SKM-1 (cell line): ENCODE data around the gene TMPRSS6.

ENCODE experiments used
- DNase-seq: peaks from one replicate; lab custom pipeline; 2025; ENCODE audit not compliant: unreplicated experiment; lab: John Stamatoyannopoulos, UW

Gene TMPRSS6

DNA sequence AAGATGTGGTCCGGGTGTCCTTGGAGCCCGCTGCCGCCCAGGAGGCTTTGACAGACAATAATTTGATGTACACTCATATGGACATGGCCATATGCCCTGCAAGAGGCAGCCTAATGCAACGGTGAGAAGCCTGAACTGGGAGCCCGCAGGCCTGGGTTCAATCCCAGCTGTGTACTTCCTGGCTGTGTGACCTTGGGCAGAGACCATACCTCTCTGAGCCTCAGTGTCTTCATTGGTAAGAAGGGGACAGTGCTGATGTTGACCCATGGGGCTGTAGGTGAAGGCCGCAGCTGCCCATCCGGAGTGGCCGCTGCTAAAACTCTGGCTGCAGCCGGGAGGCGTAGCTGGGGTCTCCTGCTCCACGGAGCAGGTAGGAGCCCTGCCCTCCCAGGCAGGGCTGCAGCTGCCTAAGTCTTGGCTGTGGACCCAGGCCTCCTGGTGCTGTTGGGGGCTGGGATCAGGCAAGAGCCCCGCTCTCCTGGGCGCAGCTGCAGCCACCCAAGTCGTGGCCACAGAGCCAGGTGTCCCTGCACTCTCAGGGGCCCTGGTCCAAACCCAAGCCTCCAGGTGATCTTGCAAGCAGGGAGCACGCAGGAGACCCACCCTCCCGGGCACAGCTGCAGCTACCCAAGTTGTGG, 31.3 kb upstream of the TMPRSS6 start:
- DNase-seq, result no peak

GRCh38 chr22:37139762-37140161, 30.2 kb upstream of the TMPRSS6 start:
- DNase-seq, result no peak

- DNase-seq, result no peak
These were observed 29.5 kb upstream of the TMPRSS6 start for GRCh38 chr22:37138849-37139561.

DNA sequence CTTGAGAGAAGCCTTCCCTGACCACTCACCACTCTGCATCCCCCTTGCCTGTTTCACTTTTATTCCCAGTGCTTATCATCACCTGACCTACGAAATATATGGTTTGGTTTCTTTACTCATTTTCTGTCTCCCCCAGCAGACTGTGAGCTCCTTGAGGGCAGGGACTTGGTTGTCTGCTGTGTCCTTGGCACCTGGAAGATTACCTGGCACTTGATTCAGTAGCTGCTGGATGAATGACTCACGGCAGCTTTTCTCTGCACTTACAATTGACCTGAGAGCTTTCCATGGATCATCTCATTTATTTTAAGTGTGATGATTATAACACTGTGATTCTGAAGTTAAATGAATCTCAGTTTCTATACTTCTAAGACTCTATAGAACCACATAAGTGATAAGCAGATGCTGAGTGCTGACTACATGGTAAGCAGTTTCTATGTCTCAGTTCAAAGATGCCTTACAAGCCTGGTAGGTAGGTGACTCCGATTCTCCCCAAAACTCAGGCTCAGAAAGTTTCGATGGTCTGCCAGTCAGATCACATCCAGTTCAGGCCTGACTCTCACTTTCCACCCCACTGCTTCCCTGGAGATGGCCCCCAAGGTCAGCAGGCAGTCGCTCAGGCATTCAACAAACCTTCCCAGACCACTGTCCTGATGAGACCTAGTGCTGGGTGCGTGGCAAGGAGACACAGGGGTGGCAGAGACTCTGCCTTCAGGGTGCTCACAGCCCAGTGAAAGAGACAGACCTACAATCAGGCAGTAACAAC, 28.6 kb upstream of the TMPRSS6 start:
- no peak for DNase-seq

GRCh38 chr22:37137131-37137530, 27.6 kb upstream of the TMPRSS6 start:
- no peak for DNase-seq

- no peak for DNase-seq
These were observed 25.5 kb upstream of the TMPRSS6 start for GRCh38 chr22:37135023-37135422.

DNA sequence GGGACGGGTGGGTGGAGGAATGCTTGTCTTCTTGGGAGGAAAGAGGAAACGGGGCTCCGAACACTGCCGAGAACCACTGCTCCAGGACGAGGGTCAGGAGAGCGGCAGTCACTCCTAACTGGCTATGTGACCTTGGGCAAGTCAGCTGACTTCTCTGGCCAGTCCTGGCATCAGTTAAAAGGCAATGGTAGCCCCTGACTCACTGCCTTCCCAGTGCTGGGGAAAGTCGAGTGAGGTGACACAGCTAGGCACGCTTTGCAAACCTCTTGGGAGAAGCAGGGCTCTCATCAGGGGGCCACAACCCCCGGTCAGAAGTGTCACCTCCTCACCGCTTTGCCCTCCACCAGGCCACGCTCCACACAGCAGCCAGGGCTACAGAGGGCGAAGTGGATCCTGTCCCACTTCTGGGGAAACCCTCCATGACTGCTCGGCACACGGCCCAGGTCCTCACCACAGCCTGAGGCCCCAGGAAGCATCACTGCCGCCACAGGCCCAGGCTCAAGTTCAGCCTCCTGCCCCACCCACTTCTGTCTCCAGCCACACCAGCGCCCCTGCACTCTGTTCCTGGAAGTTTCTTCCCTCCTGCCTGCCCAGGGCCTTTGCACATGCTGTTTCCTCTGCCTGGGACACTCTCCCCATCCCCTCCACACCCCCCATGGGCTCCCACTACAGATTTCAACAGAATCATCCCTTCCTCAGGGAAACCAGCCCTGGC, 23.9 kb upstream of the TMPRSS6 start:
- DNase-seq, result no peak

DNA sequence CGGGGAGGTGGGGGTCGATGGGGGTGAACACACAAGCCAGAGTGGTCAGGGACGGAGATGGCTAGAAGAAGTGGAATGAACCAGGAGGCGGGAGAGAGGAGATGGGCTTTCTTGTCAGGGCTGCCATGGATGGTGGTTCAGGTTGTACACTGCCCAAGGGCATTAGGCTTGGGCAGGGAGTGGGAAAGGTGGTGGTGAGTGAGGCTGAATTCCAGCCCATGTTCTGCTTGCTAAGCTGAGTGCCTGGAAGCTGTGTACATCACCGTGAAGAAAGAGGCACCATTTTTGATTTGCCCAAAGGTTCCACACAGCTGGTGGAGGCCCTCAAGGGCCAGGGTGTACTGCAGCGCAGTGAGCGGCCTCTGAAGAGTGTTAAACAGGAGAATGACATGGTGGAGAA, 23.3 kb upstream of the TMPRSS6 start:
- no peak for DNase-seq

DNA sequence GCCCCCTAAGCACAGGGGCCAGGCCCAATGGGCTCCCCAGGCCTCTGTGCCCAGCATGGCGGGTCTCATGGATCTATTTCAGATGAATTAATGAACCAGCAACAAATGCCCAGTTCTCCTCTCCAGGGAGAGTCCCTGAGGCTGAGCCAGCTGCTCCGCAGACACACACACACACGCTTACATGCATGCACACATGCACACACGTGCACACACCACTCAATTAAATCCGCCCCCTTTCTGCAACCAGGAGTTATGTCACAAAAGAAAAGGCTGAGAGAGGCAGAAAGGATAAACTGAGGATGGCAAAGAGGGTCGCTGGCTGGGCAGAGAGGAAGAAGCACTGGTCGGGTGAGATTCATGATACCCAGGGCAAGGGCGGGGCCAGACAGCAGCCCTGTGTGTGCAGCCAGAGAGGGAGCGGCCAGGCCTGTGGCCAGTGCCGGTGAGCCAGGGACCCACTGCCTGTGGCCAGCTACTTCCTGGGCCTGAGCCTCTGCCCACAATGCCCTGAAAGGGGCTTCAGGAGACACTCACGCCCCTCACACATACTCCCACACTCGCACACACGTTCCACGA, 20.4 kb upstream of the TMPRSS6 start:
- DNase-seq, result no peak

- DNase-seq, result no peak
These were observed 19.2 kb upstream of the TMPRSS6 start for GRCh38 chr22:37128555-37129281.

DNA sequence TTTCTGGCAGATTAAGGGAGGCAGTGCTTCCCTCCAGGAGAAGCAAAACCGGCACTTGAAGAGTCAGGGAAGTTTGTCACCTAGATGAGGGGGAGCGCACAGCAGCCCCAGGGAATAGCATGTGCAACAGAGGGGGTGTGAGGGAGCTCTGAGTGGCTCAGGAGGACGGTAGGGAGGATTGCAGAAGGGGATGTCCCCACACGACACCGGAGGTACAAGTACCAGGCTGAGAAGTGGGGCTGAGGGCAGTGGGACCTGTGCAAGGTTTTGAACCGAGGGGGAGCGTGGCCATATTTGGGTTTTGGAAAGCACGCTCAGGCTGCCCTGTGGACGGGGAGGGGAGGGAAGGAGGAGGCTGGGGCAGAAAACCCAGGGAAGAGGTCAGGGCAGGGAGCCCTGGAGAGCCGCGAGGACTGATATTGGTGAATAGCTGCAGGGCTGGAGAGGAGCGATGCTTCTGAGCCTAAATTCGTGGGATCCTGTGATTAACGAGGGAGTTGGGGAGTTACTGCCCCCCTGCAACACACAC, 17.9 kb upstream of the TMPRSS6 start:
- no peak for DNase-seq

GRCh38 chr22:37126882-37127281, 17.4 kb upstream of the TMPRSS6 start:
- DNase-seq, result no peak

DNA sequence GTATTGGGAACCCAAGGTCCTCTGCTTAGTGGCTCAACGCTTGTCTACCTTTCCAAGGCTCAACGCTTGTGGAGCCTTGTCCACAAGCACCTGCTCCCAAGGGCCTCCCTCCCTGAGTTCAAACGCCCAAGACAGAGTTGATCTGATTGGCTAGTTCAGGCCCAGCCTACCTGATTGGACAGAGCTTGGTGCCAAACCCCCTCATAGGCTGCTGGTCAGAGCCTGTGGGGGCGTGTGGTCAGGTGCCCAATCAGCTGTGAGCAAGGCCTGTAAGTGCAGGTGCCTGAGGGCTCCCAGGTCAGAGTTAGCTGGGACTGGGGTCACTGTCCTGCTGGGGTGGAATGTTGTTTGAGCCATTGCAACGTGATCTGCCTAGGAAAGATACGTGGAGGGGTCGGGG, 16.9 kb upstream of the TMPRSS6 start:
- no peak for DNase-seq

GRCh38 chr22:37123649-37124048, 14.1 kb upstream of the TMPRSS6 start:
- no peak for DNase-seq

- no peak for DNase-seq
These were observed 13.2 kb upstream of the TMPRSS6 start for GRCh38 chr22:37122598-37123180.

DNA sequence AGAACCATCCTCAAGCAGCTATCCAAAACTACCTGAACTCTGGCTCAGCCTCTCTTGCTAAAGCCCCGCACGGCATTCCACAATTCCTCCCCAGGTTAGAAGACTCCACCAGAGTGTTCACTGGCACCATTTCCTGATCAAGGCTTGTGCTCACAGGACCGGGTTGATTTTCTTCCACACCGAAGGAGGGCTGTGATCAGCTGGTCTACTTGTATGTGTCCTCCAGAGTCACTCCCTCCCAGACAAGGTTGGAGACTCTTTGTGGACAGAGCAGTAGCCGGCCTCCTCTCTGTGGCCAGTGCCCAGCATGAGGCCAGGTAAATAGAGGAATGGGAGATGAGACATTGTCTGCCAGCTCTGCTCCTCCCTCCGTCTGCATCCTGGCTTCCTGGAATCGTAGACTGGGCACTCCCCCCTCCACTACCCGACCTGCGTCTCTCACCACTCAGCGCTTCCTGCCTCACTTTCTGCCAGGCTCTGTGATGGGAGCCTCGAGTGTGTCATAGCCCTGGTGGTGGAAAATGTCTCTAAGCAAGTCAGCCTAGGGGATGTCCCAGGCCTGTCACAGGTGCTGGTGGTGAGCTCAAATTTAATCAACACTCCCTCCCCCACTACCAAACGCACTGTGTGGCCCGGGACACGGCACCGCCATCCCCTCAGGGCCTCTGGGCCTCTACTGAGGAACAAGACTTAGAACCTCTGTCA, 12.5 kb upstream of the TMPRSS6 start:
- DNase-seq, result no peak

DNA sequence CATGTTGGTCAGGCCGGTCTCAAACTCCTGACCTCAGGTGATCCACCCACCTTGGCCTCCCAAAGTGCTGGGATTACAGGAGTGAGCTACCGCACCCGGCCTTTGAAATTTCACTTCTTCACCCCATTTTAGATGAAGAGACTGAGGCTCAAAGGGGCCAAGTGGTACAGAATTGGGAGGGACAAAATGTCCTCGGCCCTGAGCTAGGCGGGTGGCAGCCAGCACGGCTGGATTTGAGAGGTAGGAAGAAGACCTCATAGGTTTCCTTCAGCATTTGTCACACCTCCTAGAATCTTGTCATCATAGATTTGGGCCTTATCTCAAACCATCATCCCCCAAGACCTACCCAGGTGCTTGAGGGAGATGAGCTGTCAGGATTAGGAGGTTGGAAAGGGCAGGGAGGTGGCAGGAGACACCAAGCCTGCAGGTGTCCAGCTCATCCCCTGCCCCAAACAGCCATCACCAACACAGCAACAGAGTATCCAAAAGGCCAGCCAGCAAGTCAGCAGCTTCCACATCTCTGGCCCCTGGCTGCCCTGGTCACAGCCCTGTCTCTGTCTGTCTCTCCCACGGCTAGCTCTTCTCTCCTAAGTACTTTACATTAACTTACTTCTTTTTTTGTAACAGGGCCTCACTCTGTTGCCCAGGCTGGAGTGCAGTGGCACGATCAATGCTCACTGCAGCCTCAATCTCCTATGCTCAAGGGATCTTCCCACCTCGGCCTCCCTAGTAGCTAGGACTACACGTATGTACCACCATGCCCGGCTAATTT, 11.2 kb upstream of the TMPRSS6 start:
- DNase-seq, result no peak

GRCh38 chr22:37119872-37120271, 10.4 kb upstream of the TMPRSS6 start:
- no peak for DNase-seq

- no peak for DNase-seq
These were observed 8.6 kb upstream of the TMPRSS6 start for GRCh38 chr22:37118083-37118482.
